Vagina (tissue), 2 donors: Measurements from ENCODE around the gene MEF2C.

ENCODE experiments used
- CTCF ChIP-seq, 3 experiments: fragments of 450-650 bp in 2 of 3; fragments of 200-600 bp in 1 of 3; sonication (generic) in 1 of 3; IDR thresholded peaks; one replicate each; pipeline ENCODE4 v1.5.1; 2017 to 2019; ENCODE audit warnings: antibody characterized with exemption in 3 of 3, mild to moderate bottlenecking in 2 of 3, moderate library complexity in 2 of 3
- POLR2A ChIP-seq, 2 donors: fragments of 450-650 bp; IDR thresholded peaks; one replicate each; pipeline ENCODE4 v1.6.1; 2017; ENCODE audit warnings: antibody characterized with exemption in 2 of 2, mild to moderate bottlenecking in 2 of 2, moderate library complexity in 2 of 2
- POLR2AphosphoS5 ChIP-seq, 2 donors: sonication (generic); formaldehyde crosslinking; IDR thresholded peaks; one replicate each; pipeline ENCODE4 v1.9.0; 2017; ENCODE audit warnings: antibody characterized with exemption in 2 of 2, mild to moderate bottlenecking in 2 of 2, low read depth in 1 of 2; ENCODE audit not compliant: insufficient read depth in 1 of 2

GRCh38 chr5:88792144-88792840 lies 90.7 kb downstream of the MEF2C start:
- TF ChIP-seq POLR2A (IDR thresholded peaks at IDR 0.05) (no peak), CTCF (IDR thresholded peaks at IDR 0.05) (no peak), POLR2AphosphoS5 (IDR thresholded peaks at IDR 0.05; ENCODE audit: insufficient read depth in 1 of 2, low read depth in 1 of 2) (no peak)
